T-helper 22 cell (primary cell): ENCODE data around the gene AKAP9.
"Not testable (repeated sequence)": the region's sequence is repeated elsewhere in the genome, so short reads cannot be mapped to it uniquely, and the experiment has no call there.

ENCODE experiments used
- DNase-seq: peaks from one replicate; pipeline ENCODE4 v3.0.0-alpha.2; 2020; ENCODE audit warnings: low read depth

AKAP9 gene

DNA sequence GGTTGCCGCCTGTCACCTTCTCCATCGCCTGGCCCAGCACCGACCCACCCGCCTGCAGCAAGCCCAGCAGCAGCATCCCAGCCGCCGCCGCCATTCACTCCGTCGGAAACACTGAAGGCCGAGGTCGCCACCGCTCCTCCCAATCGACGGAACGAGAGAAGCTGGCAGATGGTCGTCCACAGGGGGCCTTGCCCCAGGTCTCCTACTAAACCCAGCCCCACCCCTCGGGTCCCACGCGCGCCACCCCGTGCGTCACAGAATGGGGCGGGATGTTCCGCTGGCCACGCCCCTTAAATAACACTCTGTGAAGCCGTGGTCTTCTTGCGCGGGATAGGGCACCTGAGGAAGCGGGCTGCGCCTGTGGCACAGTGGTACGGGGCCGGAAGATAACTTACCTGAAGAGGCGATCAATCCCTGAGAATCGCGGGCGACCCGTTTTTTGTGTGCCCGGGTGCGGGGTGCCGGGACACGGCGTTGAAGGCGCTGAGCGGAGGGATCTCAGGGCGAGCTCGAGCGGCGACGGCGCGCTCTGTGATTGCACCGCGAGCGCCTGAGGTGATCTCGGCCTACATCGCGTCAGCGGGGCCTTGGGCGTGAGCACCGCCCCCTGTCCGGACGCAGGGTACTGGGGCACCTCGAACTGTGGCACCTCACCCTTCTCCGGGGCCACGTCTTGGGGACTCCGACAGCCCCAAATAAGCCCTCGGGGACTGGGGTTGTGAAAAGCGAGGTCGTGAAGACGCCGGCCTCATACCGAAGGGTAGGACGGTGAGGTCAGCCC is 193.8 kb downstream of the AKAP9 start, which contains the start of gene CYP51A1:
CYP51A1 (minus strand) TSS at position 207 of the 781 bp plus-strand sequence; CDS start at position 94, 113 bp downstream.
- peak; percentile 86 for DNase-seq

- DNase-seq, result no peak
These were observed 194.6 kb downstream of the AKAP9 start for GRCh38 chr7:92135052-92135889.

DNA sequence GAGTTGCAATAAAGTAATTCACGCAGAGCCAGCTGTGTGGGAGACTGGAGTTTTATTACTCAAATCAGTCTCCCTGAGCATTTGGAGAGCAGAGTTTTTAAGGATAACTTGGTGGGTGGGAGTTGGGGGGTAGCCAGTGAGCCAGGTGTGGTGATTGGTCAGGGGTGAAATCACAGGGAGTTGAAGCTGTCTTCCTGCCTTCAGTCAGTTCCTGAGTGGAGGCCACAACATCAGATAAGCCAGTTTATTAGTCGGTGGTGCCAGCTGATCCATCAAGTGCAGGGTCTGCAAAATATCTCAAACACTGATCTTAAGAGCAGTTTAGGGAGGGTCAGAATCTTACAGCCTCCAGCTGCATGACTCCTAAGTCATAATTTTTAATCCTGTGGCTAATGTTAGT is 196.9 kb downstream of the AKAP9 start:
- DNase-seq, result no peak

DNA sequence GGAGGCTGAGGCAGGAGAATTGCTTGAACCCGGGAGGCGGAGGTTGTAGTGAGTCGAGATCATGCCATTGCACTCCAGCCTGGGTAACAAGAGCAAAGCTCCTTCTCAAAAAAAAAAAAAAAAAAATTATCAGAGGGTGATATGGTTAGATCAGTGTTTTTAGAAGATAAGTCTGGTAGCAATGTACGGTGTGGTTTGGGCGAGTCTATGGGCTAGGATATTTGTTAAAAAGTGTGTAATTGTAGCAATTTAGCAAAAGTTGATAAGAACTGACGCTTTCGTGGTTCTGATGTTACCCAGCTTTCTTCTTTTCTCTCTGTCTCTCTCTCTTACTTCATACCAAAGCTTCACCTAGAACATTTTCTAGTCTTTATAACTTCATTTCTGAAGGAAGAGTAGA is 200.5 kb downstream of the AKAP9 start:
- no peak for DNase-seq

GRCh38 chr7:92142791-92143190 is 202.1 kb downstream of the AKAP9 start:
- not testable (repeated sequence) for DNase-seq

GRCh38 chr7:92143192-92143880 is 202.7 kb downstream of the AKAP9 start:
- DNase-seq, result not testable (repeated sequence)

- DNase-seq, result no peak
These were observed 209.1 kb downstream of the AKAP9 start for GRCh38 chr7:92149736-92150239.

DNA sequence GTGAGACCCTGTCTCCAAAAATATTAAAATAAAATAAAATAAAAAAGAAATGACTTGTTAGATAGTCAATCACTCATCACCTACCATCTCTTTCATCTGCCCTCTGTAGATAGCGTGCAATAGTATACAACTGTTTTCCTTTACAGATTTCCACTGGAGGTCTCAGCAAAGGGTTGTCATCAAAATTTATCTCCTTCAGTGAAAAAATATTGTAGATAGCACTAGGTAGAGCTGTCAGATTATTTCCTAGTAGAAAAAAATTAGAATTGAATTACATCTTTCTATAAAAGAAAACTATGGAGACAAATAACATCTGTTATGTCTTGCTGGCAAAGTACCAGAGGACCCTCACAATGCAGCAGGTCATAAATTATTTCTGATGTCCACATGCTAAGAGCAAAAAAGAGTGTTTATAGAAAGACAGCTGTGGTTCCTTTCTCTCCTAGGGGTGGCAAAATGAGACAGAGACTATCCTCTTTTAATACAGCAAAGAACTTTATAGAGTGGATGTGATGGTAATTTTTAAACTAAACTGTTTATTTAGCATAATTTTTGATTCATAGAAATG is 209.9 kb downstream of the AKAP9 start:
- no peak for DNase-seq

- no peak for DNase-seq
These were observed 214.6 kb downstream of the AKAP9 start for GRCh38 chr7:92155108-92155739.

- DNase-seq, result no peak
These were observed 216.3 kb downstream of the AKAP9 start for GRCh38 chr7:92156990-92157389.

DNA sequence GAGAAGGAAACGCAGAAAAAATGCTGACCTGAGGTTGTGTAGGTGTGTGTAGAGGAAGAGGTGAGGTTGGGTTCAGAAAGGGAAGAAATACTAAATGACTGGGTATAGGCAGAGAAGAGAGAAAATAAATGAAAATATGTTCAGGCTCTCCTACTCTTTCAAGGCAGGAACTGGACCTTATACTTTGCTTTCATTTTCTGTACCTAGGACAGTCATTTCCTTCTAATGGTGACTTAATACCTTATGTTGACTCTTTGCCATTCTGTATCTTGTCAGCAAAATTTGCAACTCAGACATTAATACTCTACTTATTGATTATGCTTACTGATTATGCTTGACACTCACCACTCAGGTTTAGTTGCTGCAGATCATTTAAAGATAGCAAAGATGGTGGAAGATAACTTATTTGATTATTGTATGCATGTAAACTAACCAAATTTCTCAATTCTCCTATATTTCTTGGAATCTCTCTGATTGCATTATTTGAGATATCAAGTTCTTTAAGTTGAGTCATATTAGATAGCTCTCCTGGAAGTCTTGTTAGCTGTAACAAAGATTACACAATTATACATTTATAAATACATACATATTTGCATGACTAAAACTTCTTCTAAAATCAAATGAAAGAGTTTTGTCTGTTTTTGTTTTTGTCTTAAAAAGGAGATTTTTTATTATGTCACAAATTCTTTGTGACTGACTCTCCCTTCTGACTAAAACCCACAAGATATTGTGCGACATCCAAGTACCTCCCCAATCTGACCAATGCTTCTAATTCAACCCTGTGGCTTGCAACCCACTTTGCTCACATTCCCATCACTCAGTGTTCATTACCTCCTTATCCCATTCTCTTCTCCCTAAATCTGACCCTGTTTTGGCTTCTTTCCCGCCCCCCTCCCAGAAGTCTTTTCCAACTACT is 218.3 kb downstream of the AKAP9 start:
- no peak for DNase-seq
